ENCODE measurements around the gene EPN2. TPM values are rescaled to one million over a fixed set of nuclear protein-coding genes. Genes with fewer than 3 reads are reported as not detected.
"Not testable (repeated sequence)": the region's sequence is repeated elsewhere in the genome, so short reads cannot be mapped to it uniquely, and the experiment has no call there.

EPN2 gene
- total RNA-seq, 4 donors from 2014 or later = 18.9 to 31.8 (median 26.2) TPM

- in situ Hi-C loops (cut with MboI; ENCODE audit: low sequenced_read_pairs in 4 of 4); H3K4me3 ChIP-seq; H3K36me3 ChIP-seq; intact Hi-C loops (cut with DNase I; ENCODE audit: low total_unique reads); H3K27ac ChIP-seq; H3K27me3 ChIP-seq; DNase-seq; H3K9me3 ChIP-seq; H3K4me1 ChIP-seq: not testable (repeated sequence)
- peak; percentile 45 to 47 for ATAC-seq
These were observed 17.8 kb upstream of the EPN2 start for GRCh38 chr17:19219384-19219783.

- H3K36me3 ChIP-seq; H3K9me3 ChIP-seq; in situ Hi-C loops (cut with MboI; ENCODE audit: low sequenced_read_pairs in 4 of 4); H3K27ac ChIP-seq; H3K4me1 ChIP-seq; DNase-seq; ATAC-seq; intact Hi-C loops (cut with DNase I; ENCODE audit: low total_unique reads); H3K27me3 ChIP-seq; H3K4me3 ChIP-seq: not testable (repeated sequence)
These were observed 17.0 kb upstream of the EPN2 start for GRCh38 chr17:19220195-19220594.

GRCh38 chr17:19226610-19227588 is 10.3 kb upstream of the EPN2 start:
- H3K4me3 ChIP-seq; in situ Hi-C loops (cut with MboI; ENCODE audit: low sequenced_read_pairs in 4 of 4); H3K9me3 ChIP-seq; H3K4me1 ChIP-seq; intact Hi-C loops (cut with DNase I; ENCODE audit: low total_unique reads); DNase-seq; H3K36me3 ChIP-seq; ATAC-seq; H3K27me3 ChIP-seq; H3K27ac ChIP-seq: not testable (repeated sequence)

- H3K4me3 ChIP-seq; H3K27ac ChIP-seq; intact Hi-C loops (cut with DNase I; ENCODE audit: low total_unique reads); H3K36me3 ChIP-seq; H3K27me3 ChIP-seq; in situ Hi-C loops (cut with MboI; ENCODE audit: low sequenced_read_pairs in 4 of 4); H3K9me3 ChIP-seq; ATAC-seq: not testable (repeated sequence)
- DNase-seq = peak in 1 of 2 donors; percentile 1
- H3K4me1 ChIP-seq = peaks cover 15 to 17% of the 10 kb centered on the region in 2 donors
These were observed 2.5 kb upstream of the EPN2 start for GRCh38 chr17:19234676-19235075.

- H3K27me3 ChIP-seq; DNase-seq; H3K9me3 ChIP-seq; intact Hi-C loops (cut with DNase I; ENCODE audit: low total_unique reads); H3K36me3 ChIP-seq; in situ Hi-C loops (cut with MboI; ENCODE audit: low sequenced_read_pairs in 4 of 4): not testable (repeated sequence)
- Histone ChIP-seq H3K27ac (peak overlapping the region in 3 of 4 donors; percentile 89 to 95 (median 90)), H3K4me1 (peaks cover 16 to 17% of the 10 kb centered on the region in 2 donors), H3K4me3 (peak overlapping the region in 2 of 4 donors; percentile 92 to 95)
- ATAC-seq = peak; percentile 52 to 55
These were observed 621 bp upstream of the EPN2 start for GRCh38 chr17:19236351-19237138.

GRCh38 chr17:19237389-19238166 is 412 bp downstream of the EPN2 start:
- intact Hi-C loops (cut with DNase I; ENCODE audit: low total_unique reads) = no loop called here
- no peaks in the 10 kb centered on the region for H3K9me3 ChIP-seq
- in situ Hi-C loops (cut with MboI; ENCODE audit: low sequenced_read_pairs in 4 of 4) = no loop called here
- TF ChIP-seq POLR2A (IDR thresholded peaks at IDR 0.05) (peak; percentile 72 to 76), CTCF (IDR thresholded peaks at IDR 0.05 in 4 of 5, conservative IDR thresholded peaks at IDR 0.05 in 1 of 5) (peak in 3 of 5 experiments; percentile 40 to 51 (median 48))
- peaks cover 16 to 20% of the 10 kb centered on the region in 2 donors for H3K4me1 ChIP-seq
- H3K4me3 ChIP-seq = peak overlapping the region; percentile 76 to 95 (median 92)
- no peaks in the 10 kb centered on the region for H3K36me3 ChIP-seq
- peak overlapping the region; percentile 89 to 95 (median 92) for H3K27ac ChIP-seq
- ATAC-seq (peak; percentile 47 to 52), DNase-seq (peak in 1 of 2 donors; percentile 34)
- no peaks in the 10 kb centered on the region for H3K27me3 ChIP-seq
